Neural cell (in vitro differentiated cells): ENCODE results near the gene ZNF618.

Experiments used
- TF ChIP-seq, protein P1 (sequence below): fragments of 450-650 bp; IDR thresholded peaks from 2 replicates; pipeline ENCODE4 v1.5.1; 2014; ENCODE audit warnings: antibody characterized with exemption, mild to moderate bottlenecking, moderate library complexity; ENCODE audit not compliant: poor library complexity, severe bottlenecking
- TF ChIP-seq, protein P2 (sequence below): IDR thresholded peaks from 2 replicates; pipeline ENCODE4 v1.6.1; 2012; ENCODE audit warnings: borderline replicate concordance

DNA sequence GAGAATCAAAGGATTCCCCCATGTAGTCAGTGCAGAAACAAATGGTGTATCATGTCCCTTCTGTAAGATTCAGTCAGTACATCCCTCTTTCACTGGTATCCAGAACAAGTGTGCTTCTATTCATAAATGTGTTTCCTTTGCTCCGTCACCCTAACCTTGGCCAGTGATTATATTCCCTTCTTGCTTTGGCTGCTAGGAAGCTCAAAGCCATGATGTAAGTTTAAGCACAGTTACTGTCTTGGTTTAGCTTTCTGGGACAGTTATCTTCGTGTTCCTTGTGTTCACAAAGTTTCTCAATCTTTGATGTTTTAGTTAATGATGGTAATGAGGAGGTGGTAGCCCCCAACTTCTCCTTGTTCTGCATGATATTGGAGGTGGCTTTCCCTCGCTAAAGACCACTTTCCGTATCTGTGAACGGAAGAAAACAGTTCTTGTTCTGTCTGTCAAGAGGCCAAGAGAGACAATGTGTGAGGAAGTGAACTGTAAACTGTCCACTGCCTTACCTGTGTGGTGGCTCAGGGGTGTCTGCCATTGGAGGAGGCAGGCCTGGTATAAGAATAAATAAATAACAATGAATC lies 204.2 kb downstream of the ZNF618 start:
- TF ChIP-seq, protein P1, sequence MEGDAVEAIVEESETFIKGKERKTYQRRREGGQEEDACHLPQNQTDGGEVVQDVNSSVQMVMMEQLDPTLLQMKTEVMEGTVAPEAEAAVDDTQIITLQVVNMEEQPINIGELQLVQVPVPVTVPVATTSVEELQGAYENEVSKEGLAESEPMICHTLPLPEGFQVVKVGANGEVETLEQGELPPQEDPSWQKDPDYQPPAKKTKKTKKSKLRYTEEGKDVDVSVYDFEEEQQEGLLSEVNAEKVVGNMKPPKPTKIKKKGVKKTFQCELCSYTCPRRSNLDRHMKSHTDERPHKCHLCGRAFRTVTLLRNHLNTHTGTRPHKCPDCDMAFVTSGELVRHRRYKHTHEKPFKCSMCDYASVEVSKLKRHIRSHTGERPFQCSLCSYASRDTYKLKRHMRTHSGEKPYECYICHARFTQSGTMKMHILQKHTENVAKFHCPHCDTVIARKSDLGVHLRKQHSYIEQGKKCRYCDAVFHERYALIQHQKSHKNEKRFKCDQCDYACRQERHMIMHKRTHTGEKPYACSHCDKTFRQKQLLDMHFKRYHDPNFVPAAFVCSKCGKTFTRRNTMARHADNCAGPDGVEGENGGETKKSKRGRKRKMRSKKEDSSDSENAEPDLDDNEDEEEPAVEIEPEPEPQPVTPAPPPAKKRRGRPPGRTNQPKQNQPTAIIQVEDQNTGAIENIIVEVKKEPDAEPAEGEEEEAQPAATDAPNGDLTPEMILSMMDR = no peak
- TF ChIP-seq, protein P2, sequence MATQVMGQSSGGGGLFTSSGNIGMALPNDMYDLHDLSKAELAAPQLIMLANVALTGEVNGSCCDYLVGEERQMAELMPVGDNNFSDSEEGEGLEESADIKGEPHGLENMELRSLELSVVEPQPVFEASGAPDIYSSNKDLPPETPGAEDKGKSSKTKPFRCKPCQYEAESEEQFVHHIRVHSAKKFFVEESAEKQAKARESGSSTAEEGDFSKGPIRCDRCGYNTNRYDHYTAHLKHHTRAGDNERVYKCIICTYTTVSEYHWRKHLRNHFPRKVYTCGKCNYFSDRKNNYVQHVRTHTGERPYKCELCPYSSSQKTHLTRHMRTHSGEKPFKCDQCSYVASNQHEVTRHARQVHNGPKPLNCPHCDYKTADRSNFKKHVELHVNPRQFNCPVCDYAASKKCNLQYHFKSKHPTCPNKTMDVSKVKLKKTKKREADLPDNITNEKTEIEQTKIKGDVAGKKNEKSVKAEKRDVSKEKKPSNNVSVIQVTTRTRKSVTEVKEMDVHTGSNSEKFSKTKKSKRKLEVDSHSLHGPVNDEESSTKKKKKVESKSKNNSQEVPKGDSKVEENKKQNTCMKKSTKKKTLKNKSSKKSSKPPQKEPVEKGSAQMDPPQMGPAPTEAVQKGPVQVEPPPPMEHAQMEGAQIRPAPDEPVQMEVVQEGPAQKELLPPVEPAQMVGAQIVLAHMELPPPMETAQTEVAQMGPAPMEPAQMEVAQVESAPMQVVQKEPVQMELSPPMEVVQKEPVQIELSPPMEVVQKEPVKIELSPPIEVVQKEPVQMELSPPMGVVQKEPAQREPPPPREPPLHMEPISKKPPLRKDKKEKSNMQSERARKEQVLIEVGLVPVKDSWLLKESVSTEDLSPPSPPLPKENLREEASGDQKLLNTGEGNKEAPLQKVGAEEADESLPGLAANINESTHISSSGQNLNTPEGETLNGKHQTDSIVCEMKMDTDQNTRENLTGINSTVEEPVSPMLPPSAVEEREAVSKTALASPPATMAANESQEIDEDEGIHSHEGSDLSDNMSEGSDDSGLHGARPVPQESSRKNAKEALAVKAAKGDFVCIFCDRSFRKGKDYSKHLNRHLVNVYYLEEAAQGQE = no peak
